Measurements from ENCODE around the gene ENHO. TPM values are rescaled to one million over a fixed set of nuclear protein-coding genes. Genes with fewer than 3 reads are reported as not detected.

The ENHO gene
- polyA plus RNA-seq, 3 donors = 2.3 to 3.2 (median 2.7) TPM

GRCh38 chr9:34570376-34570775 is 47.6 kb upstream of the ENHO start:
- Histone ChIP-seq H2AFZ (ENCODE audit: insufficient read depth, low read depth, low read length, poor library complexity, severe bottlenecking) (no peak overlapping the region), H3K36me3 (replicated peaks in 1 of 2; ENCODE audit: control insufficient read depth in 1 of 2, insufficient read depth in 2 of 2, low read length in 2 of 2) (no peaks in the 10 kb centered on the region), H3K9me3 (replicated peaks in 1 of 2; ENCODE audit: control insufficient read depth in 1 of 2, insufficient read depth in 1 of 2, low read length in 2 of 2) (no peaks in the 10 kb centered on the region), H4K20me1 (ENCODE audit: insufficient read depth, low read length) (no peaks in the 10 kb centered on the region), H3K27me3 (ENCODE audit: control insufficient read depth in 2 of 2, insufficient read depth in 2 of 2, low read length in 2 of 2) (peaks cover 0 to 4% of the 10 kb centered on the region in 2 donors), H3K27ac (ENCODE audit: low read depth in 1 of 2, low read length in 2 of 2) (no peak overlapping the region), H3K4me2 (replicated peaks; ENCODE audit: extremely low read depth, low read length, poor library complexity, severe bottlenecking) (no peak overlapping the region), H3K9ac (ENCODE audit: insufficient read depth, low read length, poor library complexity, severe bottlenecking) (no peak overlapping the region), H3K4me3 (replicated peaks in 1 of 3; ENCODE audit: low read depth in 2 of 3, low read length in 3 of 3) (no peak overlapping the region), H3K4me1 (ENCODE audit: control insufficient read depth in 1 of 2, insufficient read depth in 2 of 2, low read length in 2 of 2) (no peaks in the 10 kb centered on the region), H3K79me2 (ENCODE audit: insufficient read depth, low read length) (no peaks in the 10 kb centered on the region)
- H3K27ac Mint-ChIP-seq = no peak overlapping the region
- no peaks in the 10 kb centered on the region for H3K4me1 Mint-ChIP-seq
- H3K9me3 Mint-ChIP-seq = peaks cover 0 to 2% (median 0%) of the 10 kb centered on the region in 7 donors
- H3K36me3 Mint-ChIP-seq = no peaks in the 10 kb centered on the region
- no peak for TF ChIP-seq CTCF (IDR thresholded peaks at IDR 0.05)
- DNase-seq = no peak
- intact Hi-C loops (cut with micrococcal nuclease) = no loop called here
- H3K27me3 Mint-ChIP-seq (ENCODE audit: low read depth in 3 of 3) = peaks cover 21 to 31% (median 23%) of the 10 kb centered on the region in 3 donors
- no peak overlapping the region for H3K4me3 Mint-ChIP-seq
- 95% methylated on average over 11 of the region's 11 CpGs for WGBS (ENCODE audit: insufficient coverage)

- Mint-ChIP-seq H3K4me3 (no peak overlapping the region), H3K4me1 (no peaks in the 10 kb centered on the region), H3K27ac (no peak overlapping the region), H3K9me3 (peaks cover 0 to 2% (median 0%) of the 10 kb centered on the region in 7 donors), H3K36me3 (no peaks in the 10 kb centered on the region), H3K27me3 (ENCODE audit: low read depth in 3 of 3) (peaks cover 16 to 19% (median 17%) of the 10 kb centered on the region in 3 donors)
- Histone ChIP-seq H3K27me3 (ENCODE audit: control insufficient read depth in 2 of 2, insufficient read depth in 2 of 2, low read length in 2 of 2) (no peaks in the 10 kb centered on the region), H3K4me1 (ENCODE audit: control insufficient read depth in 1 of 2, insufficient read depth in 2 of 2, low read length in 2 of 2) (no peaks in the 10 kb centered on the region), H3K4me3 (replicated peaks in 1 of 3; ENCODE audit: low read depth in 2 of 3, low read length in 3 of 3) (no peak overlapping the region), H3K79me2 (ENCODE audit: insufficient read depth, low read length) (no peaks in the 10 kb centered on the region), H3K4me2 (replicated peaks; ENCODE audit: extremely low read depth, low read length, poor library complexity, severe bottlenecking) (no peak overlapping the region), H3K27ac (ENCODE audit: low read depth in 1 of 2, low read length in 2 of 2) (no peak overlapping the region), H4K20me1 (ENCODE audit: insufficient read depth, low read length) (no peaks in the 10 kb centered on the region), H3K36me3 (replicated peaks in 1 of 2; ENCODE audit: control insufficient read depth in 1 of 2, insufficient read depth in 2 of 2, low read length in 2 of 2) (no peaks in the 10 kb centered on the region), H3K9ac (ENCODE audit: insufficient read depth, low read length, poor library complexity, severe bottlenecking) (no peak overlapping the region), H2AFZ (ENCODE audit: insufficient read depth, low read depth, low read length, poor library complexity, severe bottlenecking) (no peak overlapping the region), H3K9me3 (replicated peaks in 1 of 2; ENCODE audit: control insufficient read depth in 1 of 2, insufficient read depth in 1 of 2, low read length in 2 of 2) (no peaks in the 10 kb centered on the region)
- TF ChIP-seq CTCF (IDR thresholded peaks at IDR 0.05) = no peak
- 73% methylated on average over 12 of the region's 12 CpGs for WGBS (ENCODE audit: insufficient coverage)
- intact Hi-C loops (cut with micrococcal nuclease) = no loop called here
- no peak for DNase-seq
Observed at GRCh38 chr9:34568774-34569173, 46.0 kb upstream of the ENHO start.

Data from CD14-positive monocyte (primary cell).